GM18505 (cell line): ENCODE data around the gene PLXNB3.

Experiments used
- ATAC-seq: cut with Tn5 transposase; IDR thresholded peaks from one replicate; pipeline ENCODE4 v1.9.1; 2021; ENCODE audit not compliant: unreplicated experiment
- POLR2A ChIP-seq: IDR thresholded peaks from 4 replicates; pipeline ENCODE4 v1.6.1; 2011; ENCODE audit warnings: borderline replicate concordance; ENCODE audit not compliant: insufficient read depth, insufficient read length; ENCODE audit errors: extremely low read depth

Gene PLXNB3

DNA sequence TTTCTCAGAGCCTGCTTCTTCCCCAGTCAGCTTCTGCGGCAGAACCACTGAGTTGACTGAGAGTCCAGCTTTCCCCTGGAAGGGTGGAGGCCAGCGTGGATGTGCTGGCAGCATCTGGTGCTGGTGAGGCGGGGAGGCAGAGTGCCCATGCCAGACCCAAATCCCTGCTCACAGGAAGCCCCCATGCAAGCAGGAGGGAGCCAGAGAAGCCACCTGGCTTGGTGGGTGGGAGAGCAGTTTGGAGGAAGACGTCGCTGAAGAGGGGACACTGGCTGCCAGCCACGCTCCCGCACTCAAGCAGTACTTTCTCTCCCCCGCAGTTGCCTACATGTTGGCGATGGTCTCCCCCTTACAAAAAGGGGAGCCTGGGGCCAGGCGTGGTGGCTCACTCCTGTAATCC, 60.3 kb downstream of the PLXNB3 start:
- no peak for TF ChIP-seq POLR2A
- no peak for ATAC-seq

DNA sequence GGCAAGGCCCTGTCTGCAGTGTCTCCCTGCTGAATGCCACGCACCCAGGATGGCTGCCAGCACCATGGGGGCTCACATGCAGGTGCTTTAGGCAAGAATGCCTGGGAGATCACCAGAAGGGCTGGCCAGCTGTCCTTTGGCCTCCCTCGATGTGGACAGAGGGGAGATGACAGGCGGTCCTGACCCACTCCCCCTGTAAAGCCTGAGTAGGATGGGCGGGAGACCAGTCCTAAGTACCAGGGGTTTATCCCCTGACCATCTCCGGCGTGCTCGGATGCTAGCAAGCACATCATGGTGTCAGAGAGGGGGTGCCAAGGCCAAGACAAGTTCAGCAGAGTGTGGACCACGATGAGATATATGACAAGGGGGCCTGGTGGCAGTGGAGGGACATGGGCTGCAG, 61.0 kb downstream of the PLXNB3 start:
- no peak for ATAC-seq
- no peak for TF ChIP-seq POLR2A
